ENCODE data around the gene KCNMA1. TPM values are rescaled to one million over a fixed set of nuclear protein-coding genes. Genes with fewer than 3 reads are reported as not detected.

KCNMA1 gene
- total RNA-seq, 4 donors from 2014 or later = 66.8 to 96.5 (median 78.9) TPM

DNA sequence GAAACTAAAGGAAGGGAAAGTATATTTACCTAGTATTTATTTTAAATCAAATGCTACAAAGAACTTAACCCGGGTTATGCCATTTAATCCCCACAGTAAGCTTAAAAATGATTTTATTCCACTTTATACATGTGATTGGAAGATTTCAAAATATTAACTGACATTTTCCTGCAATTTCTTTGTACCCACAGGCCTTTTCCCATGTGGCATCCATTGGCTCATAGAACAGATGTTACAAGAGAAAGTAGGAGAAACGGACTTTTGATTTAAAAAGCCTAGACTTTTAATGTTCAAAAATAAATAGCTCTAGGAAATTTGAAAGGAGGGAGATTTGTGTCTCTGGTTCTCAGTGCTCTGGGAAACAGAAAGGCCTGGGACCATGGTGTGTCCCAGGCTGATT is 807.9 kb downstream of the KCNMA1 start:
- DNase-seq = no peak
- intact Hi-C loops (cut with DNase I; ENCODE audit: low total_unique reads) (no loop called here), in situ Hi-C loops (cut with MboI; ENCODE audit: low sequenced_read_pairs in 4 of 4) (no loop called here)
- Histone ChIP-seq H3K27me3 (no peaks in the 10 kb centered on the region), H3K4me3 (no peak overlapping the region), H3K4me1 (no peaks in the 10 kb centered on the region), H3K9me3 (no peaks in the 10 kb centered on the region), H3K36me3 (no peaks in the 10 kb centered on the region), H3K27ac (no peak overlapping the region)
- no peak for TF ChIP-seq POLR2A (IDR thresholded peaks at IDR 0.05)
- TF ChIP-seq, protein P1, sequence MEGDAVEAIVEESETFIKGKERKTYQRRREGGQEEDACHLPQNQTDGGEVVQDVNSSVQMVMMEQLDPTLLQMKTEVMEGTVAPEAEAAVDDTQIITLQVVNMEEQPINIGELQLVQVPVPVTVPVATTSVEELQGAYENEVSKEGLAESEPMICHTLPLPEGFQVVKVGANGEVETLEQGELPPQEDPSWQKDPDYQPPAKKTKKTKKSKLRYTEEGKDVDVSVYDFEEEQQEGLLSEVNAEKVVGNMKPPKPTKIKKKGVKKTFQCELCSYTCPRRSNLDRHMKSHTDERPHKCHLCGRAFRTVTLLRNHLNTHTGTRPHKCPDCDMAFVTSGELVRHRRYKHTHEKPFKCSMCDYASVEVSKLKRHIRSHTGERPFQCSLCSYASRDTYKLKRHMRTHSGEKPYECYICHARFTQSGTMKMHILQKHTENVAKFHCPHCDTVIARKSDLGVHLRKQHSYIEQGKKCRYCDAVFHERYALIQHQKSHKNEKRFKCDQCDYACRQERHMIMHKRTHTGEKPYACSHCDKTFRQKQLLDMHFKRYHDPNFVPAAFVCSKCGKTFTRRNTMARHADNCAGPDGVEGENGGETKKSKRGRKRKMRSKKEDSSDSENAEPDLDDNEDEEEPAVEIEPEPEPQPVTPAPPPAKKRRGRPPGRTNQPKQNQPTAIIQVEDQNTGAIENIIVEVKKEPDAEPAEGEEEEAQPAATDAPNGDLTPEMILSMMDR (IDR thresholded peaks at IDR 0.05 in 4 of 5, conservative IDR thresholded peaks at IDR 0.05 in 1 of 5) = no peak
- no peak for ATAC-seq
